ENCODE data around the gene HGS. TPM values are rescaled to one million over a fixed set of nuclear protein-coding genes. Genes with fewer than 3 reads are reported as not detected.

Gene HGS
- total and polyA plus RNA-seq, 2 of the 13 experiments (the other 11 are each of a cell fraction or from before 2014, with no cell fraction given): 73.3 to 78.1 TPM

GRCh38 chr17:81701288-81702071 is 17.7 kb downstream of the HGS start (continued):
- TF ChIP-seq ZXDC (CRISPR knock-in tag; IDR thresholded peaks at IDR 0.05): no peak
- TF ChIP-seq ZC3H4 (CRISPR knock-in tag; IDR thresholded peaks at IDR 0.05; ENCODE audit: borderline replicate concordance): peak; percentile 72; the same call in 1 of the 2 replicates
- no peak for TF ChIP-seq ARNT2 (CRISPR knock-in tag; IDR thresholded peaks at IDR 0.05; ENCODE audit: low read depth)
- TF ChIP-seq ZBTB4 (CRISPR knock-in tag; IDR thresholded peaks at IDR 0.05; ENCODE audit: borderline replicate concordance): peak; percentile 19; the same call in 1 of the 2 replicates
- TF ChIP-seq WIZ (CRISPR knock-in tag; IDR thresholded peaks at IDR 0.05): no peak
- 0 out of 2 replicates have a peak, but pooled peaks have one; percentile 66 for TF ChIP-seq ZNF839 (CRISPR knock-in tag; IDR thresholded peaks at IDR 0.05; ENCODE audit: borderline replicate concordance)
- TF ChIP-seq STAG1 (CRISPR knock-in tag; IDR thresholded peaks at IDR 0.05): peak; percentile 22
- 0 out of 2 replicates have a peak, but pooled peaks have one; percentile 68 for TF ChIP-seq NFIB (CRISPR knock-in tag; IDR thresholded peaks at IDR 0.05; ENCODE audit: borderline replicate concordance)
- no peak for TF ChIP-seq TCF12 (IDR thresholded peaks at IDR 0.05)
- peak; percentile 58 for TF ChIP-seq TCF12 (CRISPR knock-in tag; IDR thresholded peaks at IDR 0.05)
- TF ChIP-seq POLR2AphosphoS5 (IDR thresholded peaks at IDR 0.05; ENCODE audit: low read depth, low read length): peak; percentile 63
- peak in 1 of 2 experiments; percentile 56; a peak in 2 of 4 replicates for TF ChIP-seq POLR2A (IDR thresholded peaks at IDR 0.05; ENCODE audit: insufficient read depth in 1 of 2, low read depth in 2 of 2, low read length in 2 of 2)
- 0 out of 2 replicates have a peak, but pooled peaks have one; percentile 22 for TF ChIP-seq HNF1B (CRISPR knock-in tag; IDR thresholded peaks at IDR 0.05)
- 0 out of 2 replicates have a peak, but pooled peaks have one; percentile 46 for TF ChIP-seq ZIK1 (CRISPR knock-in tag; IDR thresholded peaks at IDR 0.05; ENCODE audit: borderline replicate concordance, low read depth)
- no peak for TF ChIP-seq HNF4A (CRISPR knock-in tag; IDR thresholded peaks at IDR 0.05)
- peak; percentile 56; the same call in 1 of the 2 replicates for TF ChIP-seq KLF12 (CRISPR knock-in tag; IDR thresholded peaks at IDR 0.05; ENCODE audit: borderline replicate concordance)
- peak; percentile 47; the same call in 1 of the 2 replicates for TF ChIP-seq CSRNP1 (CRISPR knock-in tag; IDR thresholded peaks at IDR 0.05)
- TF ChIP-seq ATF3 (CRISPR knock-in tag; IDR thresholded peaks at IDR 0.05): 0 out of 2 replicates have a peak, but pooled peaks have one; percentile 4
- TF ChIP-seq MED8 (CRISPR knock-in tag; IDR thresholded peaks at IDR 0.05; ENCODE audit: insufficient replicate concordance): peak; percentile 41
